ENCODE data around the gene UBE2G1. TPM values are rescaled to one million over a fixed set of nuclear protein-coding genes. Genes with fewer than 3 reads are reported as not detected.

The UBE2G1 gene
- total RNA-seq, 3 donors from 2014 or later (not counting 1 experiment from before 2014, with no cell fraction given) = 58.2 to 76.4 (median 64.7) TPM

DNA sequence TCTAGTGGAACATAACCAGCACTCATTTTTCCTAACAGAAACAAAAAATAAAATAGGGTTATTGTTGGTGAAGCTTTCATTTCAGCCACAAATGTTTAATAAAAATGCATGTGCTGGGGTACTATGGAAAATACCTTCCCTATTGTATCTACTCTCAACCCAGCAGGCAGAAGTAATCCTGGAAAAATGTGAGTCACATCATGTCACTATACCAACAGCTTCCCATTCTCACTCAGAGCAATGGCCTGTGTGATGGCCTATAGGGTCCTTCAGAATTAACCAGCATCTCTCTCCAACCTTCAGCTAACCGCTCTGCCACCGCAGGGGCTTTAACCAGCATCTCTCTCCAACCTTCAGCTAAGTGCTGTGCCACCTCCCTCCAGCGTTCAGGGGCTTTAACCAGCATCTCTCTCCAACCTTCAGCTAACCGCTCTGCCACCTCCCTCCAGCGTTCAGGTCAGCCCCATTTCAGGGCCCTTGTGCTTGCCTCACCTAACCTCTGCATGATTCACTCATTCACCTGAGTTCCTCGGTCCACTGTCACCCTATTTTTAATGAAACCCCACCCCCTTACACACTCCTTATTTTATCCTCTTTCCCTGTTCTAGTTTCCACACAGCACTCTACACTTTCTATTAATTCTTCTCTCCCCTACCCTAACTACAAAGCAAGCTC is 34.0 kb downstream of the UBE2G1 start:
- H3K4me3 Mint-ChIP-seq = peak overlapping the region; percentile 55
- no peak for DNase-seq
- 91% methylated on average over 6 of the region's 6 CpGs for WGBS (ENCODE audit: insufficient coverage)

GRCh38 chr17:4331614-4332013 is 34.9 kb downstream of the UBE2G1 start:
- Mint-ChIP-seq H3K27me3 (ENCODE audit: low read depth in 2 of 2) (no peaks in the 10 kb centered on the region), H3K4me3 (no peak overlapping the region), H3K9me3 (no peaks in the 10 kb centered on the region), H3K36me3 (no peaks in the 10 kb centered on the region), H3K4me1 (peaks cover 57 to 65% of the 10 kb centered on the region in 2 donors), H3K27ac (peak overlapping the region in 1 of 2 donors; percentile 47)
- peaks cover 18% of the 10 kb centered on the region for H3K4me1 ChIP-seq (ENCODE audit: control insufficient read depth, insufficient read depth, low read length)
- 85% methylated on average over 4 of the region's 7 CpGs for WGBS (ENCODE audit: insufficient coverage)
- TF ChIP-seq, protein P1, sequence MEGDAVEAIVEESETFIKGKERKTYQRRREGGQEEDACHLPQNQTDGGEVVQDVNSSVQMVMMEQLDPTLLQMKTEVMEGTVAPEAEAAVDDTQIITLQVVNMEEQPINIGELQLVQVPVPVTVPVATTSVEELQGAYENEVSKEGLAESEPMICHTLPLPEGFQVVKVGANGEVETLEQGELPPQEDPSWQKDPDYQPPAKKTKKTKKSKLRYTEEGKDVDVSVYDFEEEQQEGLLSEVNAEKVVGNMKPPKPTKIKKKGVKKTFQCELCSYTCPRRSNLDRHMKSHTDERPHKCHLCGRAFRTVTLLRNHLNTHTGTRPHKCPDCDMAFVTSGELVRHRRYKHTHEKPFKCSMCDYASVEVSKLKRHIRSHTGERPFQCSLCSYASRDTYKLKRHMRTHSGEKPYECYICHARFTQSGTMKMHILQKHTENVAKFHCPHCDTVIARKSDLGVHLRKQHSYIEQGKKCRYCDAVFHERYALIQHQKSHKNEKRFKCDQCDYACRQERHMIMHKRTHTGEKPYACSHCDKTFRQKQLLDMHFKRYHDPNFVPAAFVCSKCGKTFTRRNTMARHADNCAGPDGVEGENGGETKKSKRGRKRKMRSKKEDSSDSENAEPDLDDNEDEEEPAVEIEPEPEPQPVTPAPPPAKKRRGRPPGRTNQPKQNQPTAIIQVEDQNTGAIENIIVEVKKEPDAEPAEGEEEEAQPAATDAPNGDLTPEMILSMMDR (IDR thresholded peaks at IDR 0.05) = no peak
- no peak overlapping the region for H3K27ac ChIP-seq (ENCODE audit: low read length)
- H3K36me3 ChIP-seq (ENCODE audit: control insufficient read depth, insufficient read depth, low read length) = no peaks in the 10 kb centered on the region
- no peaks in the 10 kb centered on the region for H3K27me3 ChIP-seq (ENCODE audit: control insufficient read depth, insufficient read depth, low read length)
- intact Hi-C loops (cut with micrococcal nuclease) = no loop called here
- no peak overlapping the region for H3K4me3 ChIP-seq (ENCODE audit: low read length)
- H3K9me3 ChIP-seq (ENCODE audit: control insufficient read depth, insufficient read depth, low read length) = no peaks in the 10 kb centered on the region
- ATAC-seq (no peak), DNase-seq (no peak)

More for the DNA sequence above, 34.0 kb downstream of the UBE2G1 start:
- Histone ChIP-seq H3K27me3 (ENCODE audit: control insufficient read depth, insufficient read depth, low read length) (no peaks in the 10 kb centered on the region), H3K36me3 (ENCODE audit: control insufficient read depth, insufficient read depth, low read length) (no peaks in the 10 kb centered on the region), H3K9me3 (ENCODE audit: control insufficient read depth, insufficient read depth, low read length) (no peaks in the 10 kb centered on the region), H3K4me1 (ENCODE audit: control insufficient read depth, insufficient read depth, low read length) (peaks cover 18% of the 10 kb centered on the region), H3K27ac (ENCODE audit: low read length) (no peak overlapping the region), H3K4me3 (ENCODE audit: low read length) (no peak overlapping the region)
- no peak for ATAC-seq
- H3K36me3 Mint-ChIP-seq = no peaks in the 10 kb centered on the region
- peak overlapping the region in 1 of 2 donors; percentile 23 for H3K27ac Mint-ChIP-seq
- intact Hi-C loops (cut with micrococcal nuclease) = no loop called here
- TF ChIP-seq, protein P1 (IDR thresholded peaks at IDR 0.05) = no peak
- H3K27me3 Mint-ChIP-seq (ENCODE audit: low read depth in 2 of 2) = no peaks in the 10 kb centered on the region
- peaks cover 54 to 60% of the 10 kb centered on the region in 2 donors for H3K4me1 Mint-ChIP-seq
- H3K9me3 Mint-ChIP-seq = no peaks in the 10 kb centered on the region

DNA sequence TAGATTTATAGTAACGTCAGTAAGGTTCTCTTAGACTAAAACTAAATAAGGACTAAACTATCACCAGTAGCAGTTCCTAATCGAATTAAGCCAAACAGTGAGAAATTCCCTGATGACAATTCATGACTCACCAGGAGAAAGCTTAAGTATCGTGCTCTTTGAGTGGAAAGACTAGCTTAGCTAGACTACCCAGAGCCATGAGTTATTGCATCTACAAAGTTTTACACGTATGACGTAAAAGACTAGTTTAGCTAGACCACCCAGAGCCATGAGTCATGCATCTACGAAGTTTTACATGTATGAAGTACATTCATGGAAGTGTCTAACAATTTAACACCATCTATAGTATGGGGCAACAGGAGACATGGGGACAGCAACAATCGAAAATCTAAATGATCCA is 36.6 kb downstream of the UBE2G1 start:
- Mint-ChIP-seq H3K36me3 (no peaks in the 10 kb centered on the region), H3K4me3 (no peak overlapping the region), H3K4me1 (peaks cover 64 to 65% of the 10 kb centered on the region in 2 donors), H3K9me3 (no peaks in the 10 kb centered on the region), H3K27ac (no peak overlapping the region), H3K27me3 (ENCODE audit: low read depth in 2 of 2) (no peaks in the 10 kb centered on the region)
- H3K27ac ChIP-seq (ENCODE audit: low read length) = no peak overlapping the region
- H3K27me3 ChIP-seq (ENCODE audit: control insufficient read depth, insufficient read depth, low read length) = no peaks in the 10 kb centered on the region
- TF ChIP-seq, protein P1 (IDR thresholded peaks at IDR 0.05) = no peak
- intact Hi-C loops (cut with micrococcal nuclease) = no loop called here
- H3K4me3 ChIP-seq (ENCODE audit: low read length) = no peak overlapping the region
- no peaks in the 10 kb centered on the region for H3K36me3 ChIP-seq (ENCODE audit: control insufficient read depth, insufficient read depth, low read length)
- 91% methylated on average over 5 of the region's 7 CpGs for WGBS (ENCODE audit: insufficient coverage)
- no peaks in the 10 kb centered on the region for H3K9me3 ChIP-seq (ENCODE audit: control insufficient read depth, insufficient read depth, low read length)
- ATAC-seq (no peak), DNase-seq (no peak)
- H3K4me1 ChIP-seq (ENCODE audit: control insufficient read depth, insufficient read depth, low read length) = peaks cover 18% of the 10 kb centered on the region

- intact Hi-C loops (cut with micrococcal nuclease) = no loop called here
- Histone ChIP-seq H3K4me1 (ENCODE audit: control insufficient read depth, insufficient read depth, low read length) (peaks cover 4% of the 10 kb centered on the region), H3K4me3 (ENCODE audit: low read length) (no peak overlapping the region), H3K9me3 (ENCODE audit: control insufficient read depth, insufficient read depth, low read length) (no peaks in the 10 kb centered on the region), H3K27ac (ENCODE audit: low read length) (no peak overlapping the region), H3K36me3 (ENCODE audit: control insufficient read depth, insufficient read depth, low read length) (no peaks in the 10 kb centered on the region), H3K27me3 (ENCODE audit: control insufficient read depth, insufficient read depth, low read length) (no peaks in the 10 kb centered on the region)
- 96% methylated on average over 5 of the region's 5 CpGs for WGBS (ENCODE audit: insufficient coverage)
- no peak for ATAC-seq
- Mint-ChIP-seq H3K4me3 (no peak overlapping the region), H3K27me3 (ENCODE audit: low read depth in 2 of 2) (no peaks in the 10 kb centered on the region), H3K36me3 (no peaks in the 10 kb centered on the region), H3K4me1 (peaks cover 52 to 59% of the 10 kb centered on the region in 2 donors), H3K27ac (no peak overlapping the region), H3K9me3 (no peaks in the 10 kb centered on the region)
- no peak for DNase-seq
- TF ChIP-seq, protein P1 (IDR thresholded peaks at IDR 0.05) = no peak
Measured at GRCh38 chr17:4327606-4328005, 38.9 kb downstream of the UBE2G1 start.

All from natural killer cell (primary cell).